ENCODE measurements around the gene NEMF.
"Not testable (repeated sequence)": the region's sequence is repeated elsewhere in the genome, so short reads cannot be mapped to it uniquely, and the experiment has no call there.

The NEMF gene, protein sequence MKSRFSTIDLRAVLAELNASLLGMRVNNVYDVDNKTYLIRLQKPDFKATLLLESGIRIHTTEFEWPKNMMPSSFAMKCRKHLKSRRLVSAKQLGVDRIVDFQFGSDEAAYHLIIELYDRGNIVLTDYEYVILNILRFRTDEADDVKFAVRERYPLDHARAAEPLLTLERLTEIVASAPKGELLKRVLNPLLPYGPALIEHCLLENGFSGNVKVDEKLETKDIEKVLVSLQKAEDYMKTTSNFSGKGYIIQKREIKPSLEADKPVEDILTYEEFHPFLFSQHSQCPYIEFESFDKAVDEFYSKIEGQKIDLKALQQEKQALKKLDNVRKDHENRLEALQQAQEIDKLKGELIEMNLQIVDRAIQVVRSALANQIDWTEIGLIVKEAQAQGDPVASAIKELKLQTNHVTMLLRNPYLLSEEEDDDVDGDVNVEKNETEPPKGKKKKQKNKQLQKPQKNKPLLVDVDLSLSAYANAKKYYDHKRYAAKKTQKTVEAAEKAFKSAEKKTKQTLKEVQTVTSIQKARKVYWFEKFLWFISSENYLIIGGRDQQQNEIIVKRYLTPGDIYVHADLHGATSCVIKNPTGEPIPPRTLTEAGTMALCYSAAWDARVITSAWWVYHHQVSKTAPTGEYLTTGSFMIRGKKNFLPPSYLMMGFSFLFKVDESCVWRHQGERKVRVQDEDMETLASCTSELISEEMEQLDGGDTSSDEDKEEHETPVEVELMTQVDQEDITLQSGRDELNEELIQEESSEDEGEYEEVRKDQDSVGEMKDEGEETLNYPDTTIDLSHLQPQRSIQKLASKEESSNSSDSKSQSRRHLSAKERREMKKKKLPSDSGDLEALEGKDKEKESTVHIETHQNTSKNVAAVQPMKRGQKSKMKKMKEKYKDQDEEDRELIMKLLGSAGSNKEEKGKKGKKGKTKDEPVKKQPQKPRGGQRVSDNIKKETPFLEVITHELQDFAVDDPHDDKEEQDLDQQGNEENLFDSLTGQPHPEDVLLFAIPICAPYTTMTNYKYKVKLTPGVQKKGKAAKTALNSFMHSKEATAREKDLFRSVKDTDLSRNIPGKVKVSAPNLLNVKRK

DNA sequence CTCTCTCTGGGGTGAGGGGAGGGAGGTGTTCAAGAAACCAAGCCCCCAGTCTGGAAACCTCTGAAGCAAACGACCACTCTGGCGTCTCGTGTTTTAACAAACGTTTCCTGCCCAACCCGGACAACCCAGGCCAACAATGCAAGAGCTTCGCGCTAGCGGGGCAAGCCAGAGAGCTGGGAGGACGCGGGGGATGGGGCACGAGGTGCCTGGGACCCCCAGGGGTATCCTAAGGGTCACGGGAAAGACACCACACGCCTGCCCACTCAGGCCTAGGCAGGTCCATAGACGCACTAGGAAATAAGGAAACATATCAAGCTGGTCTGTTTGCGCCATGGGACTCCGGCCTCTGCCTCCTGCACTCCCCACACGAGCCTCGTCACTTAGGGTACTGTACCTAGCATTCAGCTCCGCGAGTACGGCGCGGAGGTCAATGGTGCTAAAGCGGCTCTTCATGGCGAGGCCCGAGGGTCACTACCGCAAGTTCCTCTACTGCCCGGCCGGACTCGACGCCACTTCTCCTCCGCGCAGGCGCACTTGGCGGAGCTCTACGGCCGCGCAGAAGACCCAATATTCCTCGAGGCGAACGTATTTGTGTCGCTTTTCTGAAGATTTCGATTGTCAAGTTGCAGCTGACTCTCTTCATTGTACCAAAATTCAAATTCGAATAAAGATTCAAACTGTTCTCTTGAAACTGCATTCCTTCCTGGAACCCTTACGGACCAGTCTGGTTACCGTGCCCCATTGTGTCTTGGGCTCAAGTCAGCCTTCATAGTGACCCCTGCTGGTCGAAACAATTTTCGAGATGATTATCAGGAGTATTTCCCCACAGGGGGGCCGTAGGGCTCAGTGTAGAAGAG is at the start of gene NEMF:
Gene NEMF (minus strand): TSS at position 488 of the 857 bp plus-strand sequence. CDS start 35 bp downstream, at position 453.
- peak; percentile 83 to 85 for ATAC-seq

DNA sequence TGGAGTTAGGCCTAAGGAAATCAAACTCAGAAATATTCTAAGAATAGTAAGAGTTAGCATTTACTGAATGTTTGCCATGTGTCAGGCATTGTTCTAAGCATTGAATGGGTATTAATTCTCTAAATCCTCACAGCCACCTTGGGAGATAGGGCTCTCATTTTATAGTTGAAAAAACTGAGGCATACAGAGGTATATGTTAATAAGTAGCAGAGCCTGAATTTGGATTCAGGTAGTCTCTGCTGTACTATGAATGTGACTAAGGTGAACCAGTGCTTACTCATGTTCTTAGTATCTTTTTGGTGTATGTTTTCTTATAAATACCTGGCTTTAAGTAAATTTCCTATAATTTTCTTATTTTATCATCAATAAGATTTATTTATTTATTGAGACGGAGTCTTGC is 48.4 kb upstream of the NEMF start:
- ATAC-seq, result peak; percentile 24 to 29

DNA sequence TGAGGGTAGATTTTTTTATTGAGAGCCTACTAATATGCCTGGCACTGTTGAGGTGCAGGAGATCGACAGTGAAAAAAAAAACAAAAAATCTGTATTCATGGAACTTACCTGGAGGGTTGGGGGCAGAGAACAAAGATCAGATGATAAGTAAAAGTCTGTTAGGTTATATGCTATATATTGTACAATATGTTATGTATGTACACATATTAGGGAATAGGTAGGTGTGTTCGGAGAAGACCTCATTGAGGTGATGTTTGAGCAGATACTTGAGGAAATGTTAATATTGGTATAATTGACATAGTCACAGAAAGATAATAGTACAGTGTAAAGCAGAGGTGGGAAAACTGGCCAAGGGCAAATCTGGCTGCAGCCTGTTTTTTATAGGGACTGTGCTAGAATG is 45.9 kb upstream of the NEMF start:
- no peak for ATAC-seq

DNA sequence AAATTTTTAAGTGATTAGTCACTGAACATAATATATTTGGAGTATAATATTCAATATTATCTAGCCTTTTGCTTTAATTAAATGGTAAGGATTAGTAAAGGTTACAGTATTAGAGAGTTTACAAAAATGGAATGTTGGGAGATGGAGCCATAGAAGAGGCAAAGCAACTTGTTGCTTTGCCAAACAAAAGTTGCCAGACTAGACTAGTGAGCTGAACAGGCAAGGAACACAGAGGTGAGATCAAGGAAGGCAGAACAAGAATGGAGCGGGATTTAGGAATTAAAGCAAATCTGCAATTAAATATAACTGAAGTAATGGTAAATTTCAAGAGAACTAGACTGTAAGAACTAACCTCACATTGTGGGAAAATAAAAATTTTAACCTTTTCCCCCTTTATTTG is 45.4 kb upstream of the NEMF start:
- no peak for ATAC-seq

DNA sequence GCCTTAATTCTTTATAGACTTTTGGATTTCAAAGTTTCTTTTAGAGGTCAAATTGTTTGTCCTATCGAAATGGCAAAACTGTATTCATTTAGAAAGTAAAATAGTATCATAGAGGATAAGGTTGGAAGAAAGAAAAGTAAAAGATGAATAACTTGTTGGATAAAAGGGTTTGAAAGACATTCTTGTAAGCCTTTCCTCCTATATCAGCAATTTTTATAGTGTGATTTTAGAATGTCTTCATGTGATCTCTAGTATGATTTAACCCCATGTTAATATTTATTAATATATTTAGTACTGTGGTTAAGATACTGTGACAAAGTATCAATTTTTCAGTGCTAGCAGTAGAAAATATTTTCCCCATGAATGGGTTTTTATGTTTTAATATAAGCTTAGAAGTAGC is 44.8 kb upstream of the NEMF start:
- no peak for ATAC-seq

DNA sequence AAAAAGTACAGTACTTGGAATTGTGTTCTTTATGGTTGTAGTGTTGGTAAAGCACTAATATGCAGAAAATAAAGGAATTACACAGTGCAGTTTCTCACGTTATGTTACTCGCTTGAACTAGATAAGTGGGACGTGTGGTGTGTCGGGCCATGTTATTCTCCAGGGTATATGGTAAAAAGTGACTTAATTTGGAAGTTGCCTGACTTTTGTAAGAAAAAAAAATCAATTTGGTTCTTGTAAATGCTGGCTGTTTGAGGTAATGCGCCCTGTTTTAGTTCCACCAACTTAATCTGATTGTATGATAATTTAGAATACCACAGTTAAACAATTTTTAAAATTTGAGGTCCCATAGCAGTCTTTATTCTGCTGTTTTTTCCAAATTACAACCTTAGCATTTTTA is 44.4 kb upstream of the NEMF start:
- no peak for ATAC-seq

DNA sequence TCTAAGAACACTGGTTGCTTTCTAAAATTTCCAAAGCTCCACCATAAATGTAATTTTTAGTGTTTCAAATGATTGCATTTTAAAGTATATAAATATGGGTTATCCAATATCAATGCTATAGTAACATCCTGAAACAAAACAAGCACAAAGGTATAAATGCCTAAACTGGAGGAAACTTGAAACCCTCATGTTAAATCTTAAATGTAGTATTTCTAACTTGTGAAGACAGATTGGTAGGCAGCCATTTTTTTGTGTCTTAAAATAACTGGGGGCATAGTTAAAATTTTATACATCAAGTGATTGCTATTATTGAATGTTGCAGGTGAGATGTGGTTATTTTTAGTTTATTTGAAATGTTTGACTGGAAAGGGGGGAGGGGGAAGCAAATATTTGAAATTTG is 43.7 kb upstream of the NEMF start:
- ATAC-seq, result not testable (repeated sequence)

DNA sequence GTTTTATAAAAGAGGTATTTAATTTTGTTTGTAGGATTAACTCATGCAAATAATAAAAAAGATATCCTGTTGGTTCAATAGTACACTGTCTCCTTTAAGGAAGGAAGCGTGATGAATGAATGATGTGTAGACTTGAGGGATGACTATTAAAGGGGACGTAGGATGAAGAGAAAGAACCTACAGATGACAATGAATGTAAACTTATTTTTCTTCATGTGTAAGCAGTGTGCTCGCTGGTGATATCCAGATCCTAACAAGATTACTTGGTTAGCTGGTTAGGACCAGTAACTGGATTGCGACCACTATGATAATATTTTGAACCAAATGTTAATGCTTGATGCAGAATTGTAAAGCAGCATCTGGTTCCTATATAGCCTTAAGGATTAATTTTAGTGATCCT is 42.9 kb upstream of the NEMF start:
- ATAC-seq, result peak; percentile 6 to 8

DNA sequence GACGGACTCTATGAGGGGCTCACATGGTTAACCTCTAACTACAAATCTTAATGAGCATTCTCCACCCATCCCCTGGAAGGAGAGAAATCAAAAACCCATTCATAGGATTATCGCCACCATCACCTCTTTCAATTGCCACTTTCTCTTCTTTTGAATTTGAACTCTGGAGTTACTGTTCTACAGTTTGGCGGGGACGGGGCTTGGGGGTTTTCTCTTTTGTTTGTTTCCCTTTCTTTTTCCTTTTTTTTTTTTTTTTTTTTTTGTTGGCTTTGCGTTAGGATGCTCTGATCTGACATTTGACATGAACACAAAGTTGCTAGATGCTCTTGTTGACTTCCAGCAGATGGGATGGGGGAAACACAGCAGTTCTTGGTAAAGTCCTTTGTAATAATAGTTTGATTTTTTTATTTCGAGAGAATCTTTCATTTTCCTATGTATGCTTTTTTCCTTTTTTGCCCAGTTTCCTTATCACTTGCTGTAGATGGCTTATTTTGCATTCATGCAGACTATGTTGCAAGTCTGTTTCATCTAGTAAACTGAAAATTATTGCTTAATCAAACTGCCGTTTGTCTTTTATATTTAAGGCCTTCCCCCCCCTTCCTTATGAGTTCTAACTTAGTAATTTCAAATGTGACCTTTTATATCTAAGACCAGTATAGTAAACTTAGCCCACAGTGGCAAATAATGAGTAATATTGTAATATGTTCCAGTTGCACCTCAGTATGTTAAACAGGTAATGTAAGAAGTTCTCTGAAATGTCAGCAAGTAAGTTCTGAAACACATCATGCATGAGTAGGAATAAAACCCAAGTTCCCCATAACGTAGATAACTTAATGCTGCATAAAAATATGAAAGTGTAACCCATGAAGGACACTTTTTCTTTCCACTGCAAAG is 41.9 kb upstream of the NEMF start:
- peak; percentile 53 to 57 for ATAC-seq

DNA sequence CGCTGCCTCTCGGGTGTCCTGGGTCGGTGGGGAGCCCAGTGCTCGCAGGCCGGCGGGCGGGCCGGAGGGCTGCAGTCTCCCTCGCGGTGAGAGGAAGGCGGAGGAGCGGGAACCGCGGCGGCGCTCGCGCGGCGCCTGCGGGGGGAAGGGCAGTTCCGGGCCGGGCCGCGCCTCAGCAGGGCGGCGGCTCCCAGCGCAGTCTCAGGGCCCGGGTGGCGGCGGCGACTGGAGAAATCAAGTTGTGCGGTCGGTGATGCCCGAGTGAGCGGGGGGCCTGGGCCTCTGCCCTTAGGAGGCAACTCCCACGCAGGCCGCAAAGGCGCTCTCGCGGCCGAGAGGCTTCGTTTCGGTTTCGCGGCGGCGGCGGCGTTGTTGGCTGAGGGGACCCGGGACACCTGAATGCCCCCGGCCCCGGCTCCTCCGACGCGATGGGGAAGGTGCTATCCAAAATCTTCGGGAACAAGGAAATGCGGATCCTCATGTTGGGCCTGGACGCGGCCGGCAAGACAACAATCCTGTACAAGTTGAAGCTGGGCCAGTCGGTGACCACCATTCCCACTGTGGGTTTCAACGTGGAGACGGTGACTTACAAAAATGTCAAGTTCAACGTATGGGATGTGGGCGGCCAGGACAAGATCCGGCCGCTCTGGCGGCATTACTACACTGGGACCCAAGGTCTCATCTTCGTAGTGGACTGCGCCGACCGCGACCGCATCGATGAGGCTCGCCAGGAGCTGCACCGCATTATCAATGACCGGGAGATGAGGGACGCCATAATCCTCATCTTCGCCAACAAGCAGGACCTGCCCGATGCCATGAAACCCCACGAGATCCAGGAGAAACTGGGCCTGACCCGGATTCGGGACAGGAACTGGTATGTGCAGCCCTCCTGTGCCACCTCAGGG is 41.0 kb upstream of the NEMF start:
- peak; percentile 41 to 47 for ATAC-seq

DNA sequence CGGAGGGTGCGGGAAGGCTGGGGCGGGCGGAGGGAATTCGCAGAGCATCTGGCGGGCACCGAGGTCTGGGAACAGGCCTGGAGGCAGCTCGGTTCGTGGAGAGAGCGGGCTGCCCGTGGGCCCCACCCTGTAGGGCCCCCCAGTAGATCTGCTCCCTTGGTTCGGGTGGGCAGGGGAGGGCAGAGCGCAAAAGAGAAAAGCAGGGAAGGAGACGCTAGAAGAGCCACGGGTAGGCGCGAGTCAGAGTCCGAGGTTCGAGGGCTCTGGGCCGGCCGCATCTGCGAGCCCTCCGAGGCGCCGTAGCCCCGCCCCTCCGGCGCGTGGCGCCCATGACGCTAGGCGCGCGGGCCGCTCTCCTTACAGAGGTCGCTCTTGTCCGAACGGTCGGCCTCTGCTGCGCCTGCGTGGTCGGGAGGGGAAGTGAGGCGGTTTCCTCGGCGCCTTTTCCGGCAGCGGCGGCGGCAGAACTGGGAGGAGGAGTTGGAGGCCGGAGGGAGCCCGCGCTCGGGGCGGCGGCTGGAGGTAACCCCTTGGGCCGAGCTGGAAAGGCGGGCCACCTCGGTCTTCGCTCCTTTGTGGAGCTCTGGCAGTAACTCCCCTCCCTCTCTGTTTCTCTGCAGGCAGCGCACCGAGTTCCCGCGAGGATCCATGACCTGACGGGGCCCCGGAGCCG is 40.2 kb upstream of the NEMF start, which contains the start of gene ARF6:
Gene ARF6 (plus strand): TSS at position 447 of the 673 bp plus-strand sequence. CDS start 655 bp downstream, outside the sequence.
- ATAC-seq, result peak; percentile 68 to 75

DNA sequence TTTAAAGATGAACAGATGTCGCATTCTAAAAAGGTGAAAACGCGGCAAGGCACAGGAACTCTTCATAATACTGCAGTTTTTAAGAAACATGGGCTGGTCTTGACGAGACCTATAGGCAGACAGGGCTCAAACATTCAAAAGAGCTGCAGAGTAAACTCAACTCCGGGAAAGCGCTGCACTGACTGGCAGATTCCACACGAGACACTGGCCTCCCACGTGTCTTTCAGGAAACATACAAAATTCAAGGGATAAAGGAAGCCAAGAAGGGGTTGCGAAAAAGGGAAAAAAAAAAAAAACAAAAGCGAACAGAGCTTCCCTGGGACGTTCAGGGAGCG is 39.7 kb upstream of the NEMF start:
- ATAC-seq, result peak; percentile 8 to 9

DNA sequence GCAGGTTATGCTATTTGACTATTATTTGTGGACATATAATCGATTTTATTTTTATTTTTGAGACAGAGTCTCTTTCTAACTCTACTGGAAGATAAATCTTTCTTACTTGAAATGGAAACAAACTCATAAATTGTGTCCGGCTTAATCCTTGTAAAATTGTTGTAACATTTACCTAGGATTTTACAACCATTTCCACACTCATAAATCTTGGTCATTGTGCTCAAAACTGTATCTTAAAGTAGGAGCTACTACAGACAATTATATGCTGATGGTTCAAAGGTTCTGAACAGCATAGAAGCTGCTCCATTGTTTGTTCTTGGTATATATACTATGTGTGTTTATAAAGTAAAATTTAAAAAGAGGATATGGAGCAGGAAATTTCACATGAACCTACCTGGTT is 35.7 kb upstream of the NEMF start:
- no peak for ATAC-seq

DNA sequence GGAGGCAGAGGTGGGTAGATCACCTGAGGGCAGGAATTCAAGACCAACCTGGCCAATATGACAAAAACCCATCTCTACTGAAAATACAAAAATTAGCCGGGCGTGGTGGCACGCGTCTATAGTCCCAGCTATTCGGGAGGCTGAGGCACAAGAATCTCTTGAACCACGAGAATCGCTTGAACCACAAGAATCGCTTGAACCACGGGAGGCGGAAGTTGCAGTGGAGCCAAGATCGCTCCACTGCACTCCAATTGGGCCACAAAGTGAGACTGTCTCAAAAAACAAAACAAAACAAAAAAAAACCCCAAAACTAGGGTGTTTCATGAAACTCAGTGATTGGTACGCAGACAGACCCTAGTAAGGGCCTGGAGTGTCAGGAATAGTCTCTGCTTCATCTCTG is 33.9 kb upstream of the NEMF start:
- no peak for ATAC-seq

DNA sequence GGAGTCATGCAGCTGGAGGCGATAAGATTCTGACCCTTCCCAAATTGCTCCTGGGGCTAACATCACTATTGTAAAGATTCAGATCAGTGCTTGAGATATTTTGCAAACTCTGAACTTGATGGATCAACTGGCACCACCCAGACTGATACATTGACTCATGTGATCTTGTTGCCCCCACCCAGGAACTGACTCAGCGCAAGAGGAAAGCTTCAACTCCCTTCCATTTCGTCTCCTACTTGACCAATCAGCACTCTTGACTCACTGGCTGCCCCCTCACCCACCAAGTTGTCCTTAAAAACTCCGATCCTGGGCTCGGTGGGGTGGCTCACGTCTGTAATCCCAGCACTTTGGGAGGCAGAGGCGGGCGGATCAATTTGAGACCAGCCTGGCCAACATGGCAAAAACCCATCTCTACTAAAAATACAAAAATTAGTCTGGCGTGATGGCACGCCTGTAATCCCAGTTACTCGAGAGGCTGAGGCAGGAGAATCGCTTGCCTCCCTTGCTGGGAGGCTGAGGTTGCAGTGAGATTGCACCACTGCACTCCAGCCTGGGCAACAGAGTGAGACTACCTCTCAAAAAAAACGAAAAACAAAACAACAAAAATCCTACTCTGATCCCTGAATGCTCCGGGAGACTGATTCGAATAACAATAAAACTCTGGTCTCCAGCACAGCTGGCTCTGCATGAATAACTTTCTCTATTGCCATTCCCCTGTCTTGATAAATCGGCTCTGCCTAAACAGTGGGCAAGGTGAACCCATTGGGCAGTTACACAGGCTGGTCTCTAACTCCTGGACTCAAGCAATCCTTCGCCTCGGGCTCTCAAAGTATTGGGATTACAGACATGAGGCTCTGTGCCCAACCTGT is 30.5 kb upstream of the NEMF start:
- ATAC-seq, result no peak

DNA sequence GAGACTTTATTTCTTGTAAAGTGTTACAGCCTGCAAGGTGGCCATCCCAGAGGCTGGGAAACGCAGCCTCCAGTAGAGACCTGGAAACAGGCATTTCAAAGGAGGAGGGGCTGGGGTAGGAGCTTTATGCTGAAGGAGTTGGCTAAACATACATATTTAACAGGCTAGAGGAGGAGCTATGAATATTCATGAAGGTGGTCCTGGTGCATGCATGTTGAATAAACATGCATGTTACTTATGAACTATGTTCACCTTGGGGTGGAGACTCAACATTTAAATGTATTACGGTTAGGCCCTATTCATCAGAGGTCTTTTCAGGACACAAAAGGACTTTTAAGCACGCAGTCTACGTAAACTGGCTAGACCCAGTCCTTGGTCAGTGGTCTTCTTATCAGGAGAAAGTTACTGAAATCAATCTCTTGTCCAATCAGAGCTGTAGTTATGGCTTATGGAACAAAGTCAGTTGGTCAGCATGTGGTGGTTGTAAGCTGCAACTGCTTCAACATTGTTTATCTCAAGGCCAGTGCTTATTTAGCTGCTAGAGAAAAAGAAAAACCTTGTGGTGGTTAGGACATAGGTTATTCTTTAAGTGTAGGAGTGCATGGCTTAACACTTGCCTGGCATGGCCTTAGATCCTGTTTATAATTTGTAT is 28.9 kb upstream of the NEMF start:
- ATAC-seq, result no peak

DNA sequence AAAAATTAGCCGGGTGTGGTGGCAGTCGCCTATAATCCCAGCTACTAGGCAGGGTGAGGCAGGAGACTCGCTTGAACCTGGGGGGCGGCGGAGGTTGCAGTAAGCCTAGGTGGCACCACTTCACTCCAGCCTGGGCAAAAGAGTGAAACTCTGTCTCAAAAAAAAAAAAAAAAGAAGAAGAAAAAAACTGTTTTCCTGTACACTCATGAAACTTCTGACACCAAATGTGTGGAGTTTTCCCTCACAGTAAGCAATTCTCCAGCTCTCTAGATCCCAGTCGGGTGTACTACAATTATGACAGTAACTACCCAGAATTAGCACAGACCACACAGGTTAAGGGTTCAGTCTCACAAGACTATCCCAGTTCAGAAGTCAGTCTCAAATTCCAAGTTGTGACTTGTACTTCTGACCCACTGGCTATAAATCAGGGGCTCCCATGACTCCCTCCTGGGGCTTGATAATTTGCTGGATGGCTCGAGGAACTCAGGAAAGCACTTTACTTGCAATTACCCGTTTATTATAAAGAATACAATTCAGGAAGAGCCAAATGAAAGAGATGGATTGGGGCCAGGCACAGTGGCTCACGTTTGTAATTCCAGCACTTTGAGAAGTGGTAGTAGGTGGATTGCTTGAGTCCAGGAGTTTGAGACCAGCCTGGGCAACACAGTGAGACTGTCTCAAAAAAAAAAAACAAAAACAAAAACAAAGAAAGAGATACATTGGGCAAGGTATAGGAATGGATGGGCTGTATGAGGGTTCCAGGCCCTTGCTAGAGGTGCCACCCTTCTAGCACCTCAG is 27.9 kb upstream of the NEMF start:
- ATAC-seq, result peak in 1 of 2 donors; percentile 19
